ENCODE results near the gene MS4A4E.
"Not testable (repeated sequence)": the region's sequence is repeated elsewhere in the genome, so short reads cannot be mapped to it uniquely, and the experiment has no call there.

The MS4A4E gene

DNA sequence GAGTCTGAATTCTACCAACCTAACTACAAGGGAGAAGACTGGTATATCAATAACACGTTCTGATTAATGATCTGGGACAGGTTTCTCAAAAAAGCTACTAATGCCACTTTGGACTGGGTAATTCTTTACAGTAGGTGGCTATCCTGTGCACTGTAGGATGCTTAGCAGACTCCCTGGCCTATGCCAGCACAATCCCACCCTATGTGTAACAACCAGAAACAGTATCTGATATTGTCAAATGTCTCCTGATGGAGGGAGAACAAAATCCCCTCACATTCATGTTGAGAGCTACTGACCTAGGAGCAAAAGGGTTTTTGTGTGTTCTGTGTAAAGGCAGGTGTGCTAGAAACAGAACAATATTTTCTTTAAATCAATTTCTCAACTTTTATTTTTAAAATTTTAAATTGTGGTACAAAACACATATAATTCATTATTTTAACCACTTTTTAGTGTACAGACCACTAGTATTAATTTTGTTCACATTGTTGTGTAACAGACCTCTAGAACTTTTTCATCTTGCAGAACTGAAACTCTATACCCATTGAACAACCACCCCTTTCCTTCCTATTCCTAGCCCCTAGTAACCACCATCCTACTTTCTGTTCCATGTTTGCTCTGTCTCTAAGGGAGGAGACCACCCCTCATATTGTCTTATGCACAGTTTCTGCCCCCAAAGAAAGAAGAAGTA lies 58.0 kb downstream of the MS4A4E start:
- Histone ChIP-seq H3K4me3 (no peak overlapping the region), H3K27ac (peak overlapping the region in 9 of 21 experiments; percentile 15 to 79 (median 43))

DNA sequence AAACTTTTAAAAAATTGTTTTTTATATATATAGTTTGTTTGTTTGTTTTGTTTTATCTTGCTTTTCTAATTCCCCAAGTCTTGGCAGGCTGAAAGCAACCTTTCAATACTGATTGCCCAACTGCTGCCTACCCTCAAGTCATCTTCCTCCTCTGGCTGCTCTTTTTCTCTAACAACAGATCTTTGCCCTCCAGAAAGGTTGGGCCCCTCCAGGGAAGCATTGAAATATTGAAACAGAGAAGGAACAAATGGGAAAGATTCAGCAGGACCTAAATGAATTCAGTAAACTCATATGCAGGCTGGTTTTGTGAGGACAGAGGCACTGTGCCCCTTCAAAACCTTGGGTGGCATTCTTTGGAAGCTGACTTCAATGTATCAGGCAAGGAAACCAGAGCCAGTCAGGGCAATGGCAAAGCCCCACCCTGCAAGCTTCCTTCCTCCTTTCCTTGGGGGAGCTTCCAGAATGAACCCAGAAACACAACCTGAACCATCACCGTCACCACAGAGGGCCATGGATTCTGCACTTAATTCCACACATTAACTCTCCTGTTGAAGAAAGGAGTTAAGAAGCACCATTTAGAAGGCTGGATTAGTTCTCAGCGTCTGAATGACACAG lies 59.2 kb downstream of the MS4A4E start:
- H3K27ac ChIP-seq, result peak overlapping the region in 13 of 21 experiments; percentile 1 to 79 (median 44)
- no peak overlapping the region for H3K4me3 ChIP-seq

- Histone ChIP-seq H3K27ac (peak within 1 kb of the TSS in 14 of 21 experiments; percentile 3 to 79 (median 62)), H3K4me3 (peak within 1 kb of the TSS in 3 of 7 experiments; percentile 4 to 18 (median 13))
These were observed 60.2 kb downstream of the MS4A4E start, which contains the start of gene MS4A6A for GRCh38 chr11:60182541-60183330. MS4A6A (minus strand) TSS chr11:60183083; CDS start chr11:60181727, 1,356 bp downstream.

- H3K4me3 ChIP-seq, result no peak overlapping the region
These were observed 67.1 kb downstream of the MS4A4E start for GRCh38 chr11:60175860-60176275.

DNA sequence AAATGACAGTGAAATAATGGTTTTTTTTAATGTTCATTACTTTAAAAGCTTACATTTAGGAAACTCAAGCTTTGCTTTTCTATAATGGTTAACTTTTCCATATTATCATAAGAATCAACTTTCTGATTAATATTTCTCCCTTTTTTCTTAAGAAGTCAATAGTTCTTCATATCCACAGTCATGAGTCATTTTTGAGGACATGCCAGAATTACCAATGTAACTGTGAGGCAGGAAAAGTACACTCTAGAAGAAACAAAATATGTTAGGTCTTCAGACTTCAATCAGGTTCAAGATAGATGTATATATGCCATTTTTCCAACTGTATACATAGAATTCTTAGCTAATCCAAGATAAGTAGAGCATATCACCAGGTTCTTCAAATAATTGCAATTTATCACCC lies 70.9 kb downstream of the MS4A4E start:
- H3K4me3 ChIP-seq, result no peak overlapping the region

More at GRCh38 chr11:60175860-60176275, 67.1 kb downstream of the MS4A4E start:
- H3K27ac ChIP-seq, result no peak overlapping the region

GRCh38 chr11:60170566-60170965 lies 72.4 kb downstream of the MS4A4E start:
- H3K4me3 ChIP-seq, result no peak overlapping the region
- H3K27ac ChIP-seq, result no peak overlapping the region

More for the DNA sequence above, 70.9 kb downstream of the MS4A4E start:
- H3K27ac ChIP-seq, result no peak overlapping the region

GRCh38 chr11:60169264-60169915 lies 73.5 kb downstream of the MS4A4E start:
- H3K27ac ChIP-seq, result no peak overlapping the region
- H3K4me3 ChIP-seq, result no peak overlapping the region

- Histone ChIP-seq H3K4me3 (no peak overlapping the region), H3K27ac (no peak overlapping the region)
These were observed 74.6 kb downstream of the MS4A4E start for GRCh38 chr11:60168306-60168705.

GRCh38 chr11:60165951-60166350 lies 77.0 kb downstream of the MS4A4E start:
- H3K4me3 ChIP-seq, result no peak overlapping the region
- H3K27ac ChIP-seq, result no peak overlapping the region

GRCh38 chr11:60165538-60165937 lies 77.4 kb downstream of the MS4A4E start:
- H3K27ac ChIP-seq, result no peak overlapping the region
- H3K4me3 ChIP-seq, result no peak overlapping the region

- Histone ChIP-seq H3K4me3 (no peak overlapping the region), H3K27ac (no peak overlapping the region)
These were observed 78.3 kb downstream of the MS4A4E start for GRCh38 chr11:60164550-60165075.

- H3K27ac ChIP-seq, result no peak overlapping the region
- no peak overlapping the region for H3K4me3 ChIP-seq
These were observed 81.2 kb downstream of the MS4A4E start for GRCh38 chr11:60161766-60162165.

DNA sequence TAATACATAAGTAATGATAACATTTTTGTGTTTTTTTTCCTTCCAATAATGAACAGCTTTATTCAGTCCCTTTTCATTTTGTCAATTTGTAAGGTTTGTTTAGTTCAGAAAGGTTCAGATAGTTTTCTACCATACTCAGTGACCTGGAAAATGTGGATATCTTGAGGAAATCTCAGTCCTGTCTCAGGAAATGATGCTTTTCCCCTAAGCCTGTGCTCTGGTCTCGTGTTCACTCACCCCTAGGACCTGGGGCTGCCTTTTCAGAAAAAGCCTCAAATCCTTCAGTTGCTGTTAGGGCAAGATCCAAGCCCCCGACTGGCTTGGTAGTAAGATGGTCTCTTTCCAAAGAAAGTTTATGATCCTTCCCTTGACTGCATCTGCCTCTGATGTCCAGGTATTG lies 81.8 kb downstream of the MS4A4E start:
- no peak overlapping the region for H3K4me3 ChIP-seq
- H3K27ac ChIP-seq, result peak overlapping the region in 1 of 21 experiments; percentile 8

DNA sequence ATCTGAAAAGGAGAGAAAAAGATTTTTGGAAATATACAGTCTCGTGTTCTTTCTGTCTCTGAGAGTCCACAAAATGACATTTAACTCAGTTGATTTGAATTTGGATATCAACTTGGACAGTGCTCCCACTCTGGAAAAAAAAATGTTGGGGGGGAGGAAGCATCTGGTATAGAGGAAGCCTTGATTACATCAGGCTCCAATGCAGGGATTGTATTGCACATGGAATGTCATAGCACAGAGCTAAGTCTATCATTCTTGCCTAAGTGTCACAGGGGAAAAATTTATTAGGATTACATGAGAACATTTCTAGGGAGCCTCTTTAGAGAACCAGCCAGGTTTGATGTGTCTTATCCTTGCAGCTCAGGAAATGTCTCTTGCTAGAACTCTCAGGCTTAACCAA lies 83.1 kb downstream of the MS4A4E start:
- H3K27ac ChIP-seq, result no peak overlapping the region
- no peak overlapping the region for H3K4me3 ChIP-seq

DNA sequence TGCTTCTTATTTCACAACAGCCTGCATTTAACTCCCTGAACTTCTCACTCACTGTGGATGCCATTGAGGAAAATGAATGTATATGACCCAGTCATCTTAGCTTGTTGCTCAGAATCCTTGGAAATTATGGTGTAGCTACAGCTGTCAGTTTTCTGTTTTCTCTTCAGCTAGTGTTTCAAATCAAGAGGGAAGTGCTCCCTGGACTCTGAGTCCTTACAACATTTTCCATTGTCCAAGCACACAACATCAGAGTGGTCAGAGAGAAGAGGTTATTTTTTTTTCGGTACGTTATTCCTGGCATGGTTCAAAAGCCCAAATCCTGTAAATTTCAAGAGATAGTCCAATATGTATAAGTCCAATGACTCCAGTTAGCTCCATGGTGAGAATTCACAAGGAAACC lies 83.7 kb downstream of the MS4A4E start:
- no peak overlapping the region for H3K4me3 ChIP-seq
- no peak overlapping the region for H3K27ac ChIP-seq

- Histone ChIP-seq H3K4me3 (no peak overlapping the region), H3K27ac (no peak overlapping the region)
These were observed 84.3 kb downstream of the MS4A4E start for GRCh38 chr11:60158636-60159035.

- no peak overlapping the region for H3K27ac ChIP-seq
- no peak overlapping the region for H3K4me3 ChIP-seq
These were observed 87.0 kb downstream of the MS4A4E start for GRCh38 chr11:60155931-60156330.

GRCh38 chr11:60152727-60153126 lies 90.2 kb downstream of the MS4A4E start:
- not testable (repeated sequence) for H3K4me3 ChIP-seq, H3K27ac ChIP-seq

GRCh38 chr11:60150279-60150678 lies 92.7 kb downstream of the MS4A4E start:
- H3K27ac ChIP-seq, result no peak overlapping the region
- no peak overlapping the region for H3K4me3 ChIP-seq
